ENCODE data around the gene MLIP. TPM values are rescaled to one million over a fixed set of nuclear protein-coding genes. Genes with fewer than 3 reads are reported as not detected.

Gene MLIP
- total RNA-seq, 4 donors from 2014 or later: 4.0 to 8.1 (median 4.2) TPM; not detected in 1

DNA sequence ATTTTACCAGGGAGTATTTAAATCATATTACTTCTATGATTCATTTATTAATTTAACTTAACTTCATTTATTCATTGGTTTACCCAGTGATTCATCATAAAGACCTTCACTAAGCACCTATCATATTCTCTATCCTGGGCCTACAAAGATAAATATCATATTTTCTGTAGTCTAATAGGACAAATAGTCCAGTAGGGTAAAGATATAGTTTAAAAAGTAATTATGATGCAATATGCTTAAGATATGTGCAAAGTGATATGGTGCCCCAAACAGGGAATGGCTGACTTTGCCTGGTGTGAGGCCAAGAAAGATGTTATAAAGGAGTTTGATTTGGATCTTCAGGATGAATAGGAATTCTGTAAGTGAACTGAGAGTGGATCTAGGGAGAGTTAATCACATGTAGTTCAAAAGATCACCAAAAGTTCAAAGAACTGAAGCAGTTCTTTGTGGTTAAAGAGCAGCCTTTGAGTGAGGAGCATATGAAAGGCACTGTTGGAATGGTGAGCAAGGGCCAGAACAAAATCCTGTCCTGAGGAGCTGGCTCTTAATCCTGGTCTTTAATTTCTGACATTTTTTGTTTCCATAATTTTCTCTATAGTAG is 45.5 kb downstream of the MLIP start:
- Histone ChIP-seq H3K27me3 (no peaks in the 10 kb centered on the region), H3K36me3 (no peaks in the 10 kb centered on the region), H3K4me3 (replicated peaks in 1 of 3) (no peak overlapping the region), H3K27ac (no peak overlapping the region), H3K4me1 (no peaks in the 10 kb centered on the region), H3K9me3 (no peaks in the 10 kb centered on the region)
- TF ChIP-seq, protein P1, sequence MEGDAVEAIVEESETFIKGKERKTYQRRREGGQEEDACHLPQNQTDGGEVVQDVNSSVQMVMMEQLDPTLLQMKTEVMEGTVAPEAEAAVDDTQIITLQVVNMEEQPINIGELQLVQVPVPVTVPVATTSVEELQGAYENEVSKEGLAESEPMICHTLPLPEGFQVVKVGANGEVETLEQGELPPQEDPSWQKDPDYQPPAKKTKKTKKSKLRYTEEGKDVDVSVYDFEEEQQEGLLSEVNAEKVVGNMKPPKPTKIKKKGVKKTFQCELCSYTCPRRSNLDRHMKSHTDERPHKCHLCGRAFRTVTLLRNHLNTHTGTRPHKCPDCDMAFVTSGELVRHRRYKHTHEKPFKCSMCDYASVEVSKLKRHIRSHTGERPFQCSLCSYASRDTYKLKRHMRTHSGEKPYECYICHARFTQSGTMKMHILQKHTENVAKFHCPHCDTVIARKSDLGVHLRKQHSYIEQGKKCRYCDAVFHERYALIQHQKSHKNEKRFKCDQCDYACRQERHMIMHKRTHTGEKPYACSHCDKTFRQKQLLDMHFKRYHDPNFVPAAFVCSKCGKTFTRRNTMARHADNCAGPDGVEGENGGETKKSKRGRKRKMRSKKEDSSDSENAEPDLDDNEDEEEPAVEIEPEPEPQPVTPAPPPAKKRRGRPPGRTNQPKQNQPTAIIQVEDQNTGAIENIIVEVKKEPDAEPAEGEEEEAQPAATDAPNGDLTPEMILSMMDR (IDR thresholded peaks at IDR 0.05): no peak
- TF ChIP-seq POLR2A (IDR thresholded peaks at IDR 0.05): no peak
- no peak for DNase-seq
- intact Hi-C loops (cut with DNase I): no loop called here

GRCh38 chr6:54157405-54157804 is 46.2 kb downstream of the MLIP start:
- no peaks in the 10 kb centered on the region for H3K9me3 ChIP-seq
- H3K36me3 ChIP-seq: no peaks in the 10 kb centered on the region
- no peaks in the 10 kb centered on the region for H3K27me3 ChIP-seq
- H3K27ac ChIP-seq: no peak overlapping the region
- intact Hi-C loops (cut with DNase I): no loop called here
- DNase-seq: no peak
- no peak for TF ChIP-seq POLR2A (IDR thresholded peaks at IDR 0.05)
- TF ChIP-seq, protein P1 (IDR thresholded peaks at IDR 0.05): no peak
- H3K4me1 ChIP-seq: no peaks in the 10 kb centered on the region
- H3K4me3 ChIP-seq (replicated peaks in 1 of 3): no peak overlapping the region

GRCh38 chr6:54173089-54173488 is 61.8 kb downstream of the MLIP start:
- H3K36me3 ChIP-seq: no peaks in the 10 kb centered on the region
- no peak for DNase-seq
- no peaks in the 10 kb centered on the region for H3K27me3 ChIP-seq
- H3K27ac ChIP-seq: no peak overlapping the region
- H3K4me3 ChIP-seq (replicated peaks in 1 of 3): no peak overlapping the region
- no peaks in the 10 kb centered on the region for H3K9me3 ChIP-seq
- TF ChIP-seq, protein P1 (IDR thresholded peaks at IDR 0.05): no peak
- no peak for TF ChIP-seq POLR2A (IDR thresholded peaks at IDR 0.05)
- intact Hi-C loops (cut with DNase I): no loop called here
- no peaks in the 10 kb centered on the region for H3K4me1 ChIP-seq

DNA sequence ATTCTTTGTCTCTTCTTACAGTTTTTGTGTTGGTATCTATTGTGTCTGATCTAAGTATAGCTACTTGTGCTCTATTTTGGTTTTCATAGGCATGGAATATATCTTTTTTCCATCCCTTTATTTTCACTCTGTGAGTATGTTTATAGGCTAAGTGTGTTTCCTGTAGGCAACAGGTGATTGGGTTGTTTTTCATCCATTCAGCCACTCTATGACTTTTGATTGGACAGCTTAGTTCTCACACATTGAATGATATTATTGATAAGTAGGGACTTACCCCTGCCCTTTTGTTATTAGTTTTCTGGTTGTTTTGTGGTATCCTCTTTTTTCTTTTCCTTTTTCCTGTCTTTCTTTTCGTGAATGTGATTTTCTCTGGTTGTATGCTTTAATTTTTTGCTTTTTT is 67.9 kb downstream of the MLIP start:
- Histone ChIP-seq H3K9me3 (no peaks in the 10 kb centered on the region), H3K4me1 (no peaks in the 10 kb centered on the region), H3K27ac (no peak overlapping the region), H3K4me3 (replicated peaks in 1 of 3) (no peak overlapping the region), H3K36me3 (no peaks in the 10 kb centered on the region), H3K27me3 (no peaks in the 10 kb centered on the region)
- WGBS, 2 donors: 0 to 1% methylated on average over 1 of the region's 1 CpG
- intact Hi-C loops (cut with DNase I): no loop called here
- DNase-seq: no peak
- no peak for TF ChIP-seq POLR2A (IDR thresholded peaks at IDR 0.05)
- TF ChIP-seq, protein P1 (IDR thresholded peaks at IDR 0.05): no peak

GRCh38 chr6:54183616-54184015 is 72.4 kb downstream of the MLIP start:
- no peaks in the 10 kb centered on the region for H3K4me1 ChIP-seq
- intact Hi-C loops (cut with DNase I): no loop called here
- no peaks in the 10 kb centered on the region for H3K27me3 ChIP-seq
- DNase-seq: no peak
- H3K9me3 ChIP-seq: no peaks in the 10 kb centered on the region
- H3K4me3 ChIP-seq (replicated peaks in 1 of 3): no peak overlapping the region
- no peak overlapping the region for H3K27ac ChIP-seq
- no peaks in the 10 kb centered on the region for H3K36me3 ChIP-seq
- WGBS, 2 donors: 97% methylated on average over 7 of the region's 7 CpGs
- no peak for TF ChIP-seq POLR2A (IDR thresholded peaks at IDR 0.05)
- TF ChIP-seq, protein P1 (IDR thresholded peaks at IDR 0.05): no peak
